ENCODE results near the gene TIGD2.
A peak's percentile ranks its signal among the peaks of the same experiment; 100 is the strongest.

Gene TIGD2

DNA sequence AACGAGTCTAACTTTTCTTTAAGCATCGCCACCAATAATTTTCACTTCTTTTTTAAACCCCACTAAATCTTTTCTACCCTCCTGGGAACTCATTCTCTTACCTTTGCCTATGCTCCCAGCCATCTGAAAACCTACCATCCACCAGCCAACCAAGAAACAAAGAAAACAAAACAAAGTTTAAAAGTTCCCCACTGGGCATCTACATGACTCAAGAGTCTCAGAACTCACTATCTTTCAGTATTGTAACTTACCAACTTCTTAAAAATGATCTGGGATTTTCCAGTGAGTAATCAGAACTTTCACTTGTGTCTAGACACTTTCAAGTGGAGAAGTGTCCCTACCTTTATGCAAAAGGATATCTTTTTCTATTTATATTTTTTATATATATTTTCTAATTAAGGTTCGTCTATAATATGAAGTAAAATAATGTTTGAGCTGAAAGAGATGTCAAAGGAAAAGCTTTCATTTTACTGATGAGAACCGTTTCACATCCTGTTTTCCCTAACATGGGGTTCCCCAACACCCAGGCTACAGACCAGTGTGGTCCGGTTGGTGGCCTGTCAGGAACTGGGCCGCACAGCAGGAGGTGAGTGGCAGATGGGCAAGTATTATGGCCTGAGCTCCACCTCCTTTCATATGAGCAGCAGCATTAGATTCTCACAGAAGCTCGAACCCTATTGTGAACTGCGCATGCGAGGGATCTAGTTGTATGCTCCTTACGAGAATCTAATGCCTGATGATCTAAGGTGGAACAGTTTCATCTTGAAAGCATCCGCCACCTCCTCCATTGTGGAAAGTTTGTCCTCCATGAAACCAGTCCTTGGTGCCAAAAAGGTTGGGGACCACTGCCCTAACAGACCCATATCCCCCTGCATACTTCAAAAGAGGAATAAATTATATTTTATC, 9.8 kb upstream of the TIGD2 start:
- TF ChIP-seq, protein P1, sequence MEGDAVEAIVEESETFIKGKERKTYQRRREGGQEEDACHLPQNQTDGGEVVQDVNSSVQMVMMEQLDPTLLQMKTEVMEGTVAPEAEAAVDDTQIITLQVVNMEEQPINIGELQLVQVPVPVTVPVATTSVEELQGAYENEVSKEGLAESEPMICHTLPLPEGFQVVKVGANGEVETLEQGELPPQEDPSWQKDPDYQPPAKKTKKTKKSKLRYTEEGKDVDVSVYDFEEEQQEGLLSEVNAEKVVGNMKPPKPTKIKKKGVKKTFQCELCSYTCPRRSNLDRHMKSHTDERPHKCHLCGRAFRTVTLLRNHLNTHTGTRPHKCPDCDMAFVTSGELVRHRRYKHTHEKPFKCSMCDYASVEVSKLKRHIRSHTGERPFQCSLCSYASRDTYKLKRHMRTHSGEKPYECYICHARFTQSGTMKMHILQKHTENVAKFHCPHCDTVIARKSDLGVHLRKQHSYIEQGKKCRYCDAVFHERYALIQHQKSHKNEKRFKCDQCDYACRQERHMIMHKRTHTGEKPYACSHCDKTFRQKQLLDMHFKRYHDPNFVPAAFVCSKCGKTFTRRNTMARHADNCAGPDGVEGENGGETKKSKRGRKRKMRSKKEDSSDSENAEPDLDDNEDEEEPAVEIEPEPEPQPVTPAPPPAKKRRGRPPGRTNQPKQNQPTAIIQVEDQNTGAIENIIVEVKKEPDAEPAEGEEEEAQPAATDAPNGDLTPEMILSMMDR (conservative IDR thresholded peaks at IDR 0.05; ENCODE audit: low read depth): no peak
- ChIA-PET CTCF (interaction anchor here (0.7 kb wide), 1 partner anchor 34 kb away, joined by 3 read pairs; no protein-coding TSS in a partner anchor), POLR2A (ENCODE audit: low non-redundant PET) (no interaction called here)
- no peak overlapping the region for H3K27ac ChIP-seq
- DNase-seq (ENCODE audit: low spot score): no peak

DNA sequence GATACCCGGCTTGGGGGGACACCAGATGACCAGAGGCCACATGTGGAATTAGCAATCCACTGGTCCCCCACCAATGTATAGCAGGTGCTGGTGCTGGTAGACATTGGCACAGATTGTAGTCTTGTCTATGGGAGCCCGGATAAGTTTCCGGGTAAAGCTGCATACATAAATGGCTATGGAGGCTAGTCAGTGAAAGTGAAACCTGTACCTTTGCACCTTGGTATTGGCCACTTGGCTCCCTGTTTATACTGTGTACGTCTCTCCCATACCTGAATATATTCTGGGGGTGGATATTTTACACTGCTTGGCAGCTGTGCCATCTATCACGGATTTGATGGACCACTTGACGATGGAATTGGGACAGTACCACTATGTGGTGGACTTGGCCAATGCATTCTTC, 5.6 kb upstream of the TIGD2 start:
- TF ChIP-seq, protein P1 (conservative IDR thresholded peaks at IDR 0.05; ENCODE audit: low read depth): no peak

DNA sequence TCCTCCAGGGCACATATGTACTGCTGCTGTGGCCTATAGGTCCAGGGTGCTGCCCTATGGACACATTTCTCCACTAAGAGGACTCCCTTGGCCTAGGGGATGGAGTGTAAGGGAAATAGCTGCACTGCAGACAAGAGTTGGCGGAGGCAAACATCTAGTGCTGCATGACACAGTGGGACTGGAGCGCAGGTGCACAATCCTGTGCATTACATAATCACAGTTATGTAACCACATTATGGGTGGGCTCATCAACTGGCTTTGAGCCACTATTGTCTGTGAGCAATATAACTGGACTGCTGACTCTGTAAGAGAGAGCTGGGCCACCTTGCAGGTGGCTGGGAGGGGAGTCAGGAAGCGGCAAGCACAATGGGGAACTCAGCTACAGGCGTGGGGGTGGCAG, 3.2 kb upstream of the TIGD2 start:
- TF ChIP-seq, protein P1 (conservative IDR thresholded peaks at IDR 0.05; ENCODE audit: low read depth): no peak
- no peak for DNase-seq (ENCODE audit: low spot score)
- ChIA-PET POLR2A (ENCODE audit: low non-redundant PET) (no interaction called here), CTCF (no interaction called here)
- no peak overlapping the region for H3K27ac ChIP-seq

More for the DNA sequence above, 5.6 kb upstream of the TIGD2 start:
- no peak for DNase-seq (ENCODE audit: low spot score)
- ChIA-PET CTCF (no interaction called here), POLR2A (ENCODE audit: low non-redundant PET) (no interaction called here)
- no peak overlapping the region for H3K27ac ChIP-seq

- POLR2A ChIA-PET (ENCODE audit: low non-redundant PET): no interaction called here
- CTCF ChIA-PET: no interaction called here
- TF ChIP-seq, protein P1 (conservative IDR thresholded peaks at IDR 0.05; ENCODE audit: low read depth): no peak
- H3K27ac ChIP-seq: no peak overlapping the region
- DNase-seq (ENCODE audit: low spot score): no peak
These were observed 1.3 kb upstream of the TIGD2 start for GRCh38 chr4:89109841-89110540.

DNA sequence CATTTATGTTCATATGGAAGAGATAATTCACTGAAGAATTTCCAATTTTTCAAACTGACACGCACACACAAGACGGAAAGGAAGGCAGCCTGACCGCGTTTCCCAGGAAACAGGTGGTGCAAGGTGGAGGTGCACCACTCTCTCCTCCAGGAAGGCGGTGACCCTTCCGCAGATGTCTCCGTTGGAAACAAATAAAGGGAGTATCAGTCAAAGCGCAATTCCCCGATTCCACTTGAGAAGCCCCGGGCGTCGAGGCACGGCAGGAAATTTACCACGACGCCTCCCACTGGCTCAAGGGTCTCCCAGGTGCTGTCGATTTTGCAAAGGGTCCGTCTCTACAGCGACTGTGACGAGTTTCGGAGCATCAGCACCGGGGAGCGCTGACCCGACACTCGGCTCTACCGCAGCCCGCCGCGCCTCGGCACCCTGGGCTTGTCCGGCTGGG, 770 bp upstream of the TIGD2 start:
- H3K27ac ChIP-seq: peak overlapping the region; percentile 81; the same call in 1 of the 2 replicates
- TF ChIP-seq, protein P1 (conservative IDR thresholded peaks at IDR 0.05; ENCODE audit: low read depth): no peak
- ChIA-PET POLR2A (ENCODE audit: low non-redundant PET) (no interaction called here), CTCF (no interaction called here)
- peak; percentile 20 for DNase-seq (ENCODE audit: low spot score)

GRCh38 chr4:89111833-89112563, 665 bp downstream of the TIGD2 start:
- POLR2A ChIA-PET (ENCODE audit: low non-redundant PET): no interaction called here
- TF ChIP-seq, protein P1 (conservative IDR thresholded peaks at IDR 0.05; ENCODE audit: low read depth): no peak
- H3K27ac ChIP-seq: peak overlapping the region; percentile 81
- peak; percentile 87 for DNase-seq (ENCODE audit: low spot score)
- CTCF ChIA-PET: interaction anchor here (0.7 kb wide), 1 partner anchor 281 kb away, joined by 3 read pairs; no protein-coding TSS in a partner anchor
